Ovary (tissue), 3 donors: ENCODE data around the gene TRAPPC2L.

ENCODE experiments used
- CTCF ChIP-seq, 3 donors: fragments of 450-650 bp in 2 of 3; fragments of 200-600 bp in 1 of 3; IDR thresholded peaks; one replicate each; pipeline versions ENCODE4 v1.5.1 to v1.8.0; 2016 to 2022; ENCODE audit warnings: antibody characterized with exemption in 3 of 3, mild to moderate bottlenecking in 1 of 3
- POLR2A ChIP-seq: fragments of 450-650 bp; IDR thresholded peaks from one replicate; pipeline ENCODE4 v1.6.1; 2017; ENCODE audit warnings: antibody characterized with exemption, mild to moderate bottlenecking, moderate library complexity
- donor health status: DM: no; HTN: no; CAD: no.

- no peak for TF ChIP-seq POLR2A
- TF ChIP-seq CTCF (IDR thresholded peaks at IDR 0.05), result no peak
These were observed 12.2 kb downstream of the TRAPPC2L start for GRCh38 chr16:88868974-88869672.
